ENCODE results near the gene DEK. TPM values are rescaled to one million over a fixed set of nuclear protein-coding genes. Genes with fewer than 3 reads are reported as not detected.
"Not testable (repeated sequence)": the region's sequence is repeated elsewhere in the genome, so short reads cannot be mapped to it uniquely, and the experiment has no call there.

Gene DEK
- total RNA-seq, 6 experiments from 2014 or later, result 17.8 to 49.2 (median 27.1) TPM

DNA sequence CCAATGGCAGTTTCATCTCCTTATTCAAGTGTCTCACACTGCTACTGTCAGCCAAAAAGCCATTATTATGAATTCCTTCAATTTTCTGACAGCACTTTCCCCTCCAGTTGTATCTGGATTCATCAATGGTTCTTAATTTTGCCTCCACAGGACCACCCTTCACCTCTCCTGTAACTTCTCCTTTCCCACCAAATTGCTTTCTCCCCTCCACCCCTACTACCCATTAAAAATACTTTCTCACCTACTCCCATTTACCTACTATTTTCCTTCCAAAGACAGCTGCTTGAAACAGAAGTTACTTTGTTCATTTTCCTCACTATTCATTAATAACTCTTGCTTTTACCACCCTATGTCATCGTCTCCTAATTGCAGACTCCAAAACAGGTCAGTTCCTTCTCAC, 29.8 kb downstream of the DEK start:
- Histone ChIP-seq H3K36me3 (peaks cover 0 to 15% (median 6%) of the 10 kb centered on the region in 4 donors), H3K27me3 (no peaks in the 10 kb centered on the region), H3K9me3 (no peaks in the 10 kb centered on the region), H3K27ac (no peak overlapping the region), H3K4me3 (no peak overlapping the region), H3K4me1 (no peaks in the 10 kb centered on the region)
- 100% methylated on average over 1 of the region's 1 CpG for WGBS (ENCODE audit: insufficient coverage, low coverage, low lambda C conversion rate, missing lambda C conversion rate)
- no peak for ATAC-seq
- intact Hi-C loops (cut with DNase I), result no loop called here
- no peak for DNase-seq
- TF ChIP-seq POLR2A (IDR thresholded peaks at IDR 0.05), result no peak
- no peak for TF ChIP-seq CTCF (IDR thresholded peaks at IDR 0.05)

GRCh38 chr6:18233770-18234169, 30.6 kb downstream of the DEK start:
- H3K27ac ChIP-seq; intact Hi-C loops (cut with DNase I); H3K4me3 ChIP-seq; H3K27me3 ChIP-seq; ATAC-seq; DNase-seq; H3K9me3 ChIP-seq; H3K4me1 ChIP-seq: not testable (repeated sequence)
- 100% methylated on average over 1 of the region's 4 CpGs for WGBS (ENCODE audit: insufficient coverage, low coverage, low lambda C conversion rate, missing lambda C conversion rate)
- peaks cover 0 to 15% (median 6%) of the 10 kb centered on the region in 4 donors for H3K36me3 ChIP-seq

DNA sequence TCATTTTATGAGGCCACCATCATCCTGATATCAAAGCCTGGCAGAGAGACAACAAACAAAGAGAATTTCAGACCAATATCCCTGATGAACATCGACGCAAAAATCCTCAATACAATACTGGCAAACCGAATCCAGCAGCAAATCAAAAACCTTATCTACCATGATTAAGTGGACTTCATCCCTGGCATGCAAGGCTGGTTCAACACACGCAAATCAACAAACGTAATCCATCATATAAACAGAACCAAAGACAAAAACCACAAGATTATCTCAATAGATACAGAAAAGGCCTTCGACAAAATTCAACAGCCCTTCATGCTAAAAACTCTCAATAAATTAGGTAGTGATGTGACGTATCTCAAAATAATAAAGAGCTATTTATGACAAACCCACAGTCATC, 32.5 kb downstream of the DEK start:
- H3K9me3 ChIP-seq; ATAC-seq; DNase-seq; H3K4me1 ChIP-seq; H3K27me3 ChIP-seq; intact Hi-C loops (cut with DNase I); H3K27ac ChIP-seq; H3K4me3 ChIP-seq: not testable (repeated sequence)
- H3K36me3 ChIP-seq, result peaks cover 0 to 17% (median 6%) of the 10 kb centered on the region in 4 donors
- WGBS (ENCODE audit: insufficient coverage, low coverage, low lambda C conversion rate, missing lambda C conversion rate), result 99% methylated on average over 7 of the region's 7 CpGs

DNA sequence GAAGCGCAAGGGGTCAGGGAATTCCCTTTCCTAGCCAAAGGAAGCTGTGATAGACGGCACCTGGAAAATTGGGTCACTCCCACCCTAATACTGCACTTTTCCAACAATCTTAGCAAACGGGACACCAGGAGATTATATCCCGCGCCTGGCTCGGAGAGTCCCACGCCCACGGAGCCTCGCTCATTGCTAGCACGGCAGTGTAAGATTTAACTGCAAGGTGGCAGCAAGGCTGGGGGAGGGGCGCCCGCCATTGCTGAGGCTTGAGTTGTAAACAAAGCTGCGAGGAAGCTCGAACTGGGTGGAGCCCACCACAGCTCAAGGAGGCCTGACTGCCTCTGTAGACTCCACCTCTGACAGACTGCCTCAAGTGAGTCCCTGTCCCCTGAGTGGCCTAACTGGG, 35.7 kb downstream of the DEK start:
- intact Hi-C loops (cut with DNase I); H3K9me3 ChIP-seq; ATAC-seq; H3K27me3 ChIP-seq; H3K4me3 ChIP-seq; DNase-seq; H3K27ac ChIP-seq; H3K4me1 ChIP-seq: not testable (repeated sequence)
- H3K36me3 ChIP-seq, result peaks cover 0 to 24% (median 7%) of the 10 kb centered on the region in 4 donors
- WGBS (ENCODE audit: insufficient coverage, low coverage, low lambda C conversion rate, missing lambda C conversion rate), result no CpG with 5 or more reads among the region's 14 CpGs

DNA sequence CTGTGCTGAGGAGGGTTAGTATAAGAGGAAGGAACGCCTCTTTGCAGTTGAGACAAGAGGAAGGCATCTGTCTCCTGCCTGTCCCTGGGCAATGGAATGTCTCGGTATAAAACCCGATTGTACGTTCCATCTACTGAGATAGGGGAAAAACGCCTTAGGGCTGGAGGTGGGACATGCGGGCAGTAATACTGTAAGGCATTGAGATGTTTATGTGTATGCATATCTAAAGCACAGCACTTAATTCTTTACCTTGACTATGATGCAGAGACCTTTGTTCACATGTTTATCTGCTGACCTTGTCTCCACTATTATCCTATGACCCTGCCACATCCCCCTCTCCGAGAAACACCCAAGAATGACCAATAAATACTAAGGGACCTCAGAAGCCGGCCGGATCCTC, 37.2 kb downstream of the DEK start:
- DNase-seq; H3K27me3 ChIP-seq; H3K4me3 ChIP-seq; H3K27ac ChIP-seq; H3K4me1 ChIP-seq; H3K9me3 ChIP-seq; intact Hi-C loops (cut with DNase I); ATAC-seq: not testable (repeated sequence)
- 87% methylated on average over 8 of the region's 9 CpGs for WGBS (ENCODE audit: insufficient coverage, low coverage, low lambda C conversion rate, missing lambda C conversion rate)
- peaks cover 0 to 32% (median 7%) of the 10 kb centered on the region in 4 donors for H3K36me3 ChIP-seq

- H3K4me1 ChIP-seq; H3K27me3 ChIP-seq; H3K4me3 ChIP-seq; H3K9me3 ChIP-seq; ATAC-seq; DNase-seq; intact Hi-C loops (cut with DNase I); H3K27ac ChIP-seq: not testable (repeated sequence)
- peaks cover 0 to 37% (median 7%) of the 10 kb centered on the region in 4 donors for H3K36me3 ChIP-seq
- 86% methylated on average over 4 of the region's 5 CpGs for WGBS (ENCODE audit: insufficient coverage, low coverage, low lambda C conversion rate, missing lambda C conversion rate)
Measured at GRCh38 chr6:18226451-18227105, 37.8 kb downstream of the DEK start.

- Histone ChIP-seq H3K9me3 (no peaks in the 10 kb centered on the region), H3K4me3 (no peak overlapping the region), H3K27ac (no peak overlapping the region), H3K27me3 (no peaks in the 10 kb centered on the region), H3K36me3 (peaks cover 0 to 45% (median 4%) of the 10 kb centered on the region in 4 donors), H3K4me1 (no peaks in the 10 kb centered on the region)
- 95% methylated on average over 4 of the region's 4 CpGs for WGBS (ENCODE audit: insufficient coverage, low coverage, low lambda C conversion rate, missing lambda C conversion rate)
- no peak for TF ChIP-seq POLR2A (IDR thresholded peaks at IDR 0.05)
- no peak for TF ChIP-seq CTCF (IDR thresholded peaks at IDR 0.05)
- intact Hi-C loops (cut with DNase I), result no loop called here
- DNase-seq (no peak), ATAC-seq (no peak)
Measured at GRCh38 chr6:18221288-18221615, 43.1 kb downstream of the DEK start.
